DMS79 (cell line): Measurements from ENCODE around the gene FGGY.

Source experiments
- DNase-seq: peaks from one replicate; lab custom pipeline; 2025; lab: John Stamatoyannopoulos, UW

FGGY gene

DNA sequence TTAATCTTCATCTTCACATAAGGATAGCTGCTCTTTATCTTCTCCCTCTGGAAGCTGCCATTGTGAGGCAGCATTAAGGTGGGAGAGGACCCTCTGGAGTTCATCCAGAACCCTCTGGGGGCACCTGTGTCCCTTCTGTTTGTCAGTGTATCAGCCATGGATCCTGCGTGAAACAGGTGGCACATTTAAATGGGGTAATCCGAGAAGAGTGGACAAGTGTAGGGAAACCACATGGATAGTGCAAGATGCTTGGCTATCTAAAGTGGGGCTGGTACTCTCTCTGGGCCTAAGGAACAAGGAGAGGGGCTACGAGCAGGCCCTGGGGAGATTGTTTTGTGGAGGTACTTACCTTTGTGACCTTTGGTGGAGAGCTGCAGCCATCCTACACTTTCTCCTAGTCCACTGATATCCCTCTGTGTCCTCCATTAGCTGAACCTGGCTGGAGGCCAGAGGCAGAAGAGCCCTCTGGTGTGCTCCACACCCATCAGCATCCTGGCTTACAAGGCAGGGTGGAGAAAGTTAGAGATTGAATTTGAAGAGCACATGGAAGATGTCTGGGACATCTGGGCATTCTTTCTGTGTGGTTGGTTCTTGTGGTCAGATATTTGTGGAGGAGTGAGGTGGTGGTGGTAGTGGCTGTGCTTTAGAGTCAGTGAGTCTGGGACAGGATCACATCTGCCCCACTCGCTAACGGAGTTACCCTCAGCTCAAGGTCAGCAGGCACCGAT, 117.7 kb downstream of the FGGY start:
- DNase-seq, result no peak

DNA sequence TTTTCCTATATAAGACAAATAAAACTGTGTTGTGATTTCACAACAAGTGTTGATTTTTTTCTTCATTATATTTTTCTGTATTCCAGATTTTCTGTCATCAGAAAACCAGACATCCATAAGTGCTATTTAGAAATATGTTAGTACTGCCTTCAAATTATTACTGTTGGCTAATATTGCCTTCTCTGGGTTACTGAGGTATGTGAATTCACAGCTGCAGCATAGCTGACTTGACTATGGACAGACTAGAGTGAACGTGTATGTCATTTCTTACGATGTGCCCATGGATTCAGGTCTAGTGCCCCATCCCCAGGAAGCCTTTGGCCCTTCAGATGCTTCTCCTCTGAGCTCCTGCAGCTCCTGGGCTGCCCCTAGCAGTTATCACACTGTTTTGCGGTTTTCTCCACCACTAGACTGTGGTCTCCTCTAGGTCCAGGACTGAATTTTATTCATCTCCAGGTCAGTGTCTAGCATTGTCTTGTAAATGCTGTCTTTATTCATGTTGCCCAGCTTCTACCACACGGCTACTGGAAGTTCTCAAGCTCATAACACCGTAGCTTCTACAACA, 118.5 kb downstream of the FGGY start:
- no peak for DNase-seq

GRCh38 chr1:59415881-59416280, 119.0 kb downstream of the FGGY start:
- DNase-seq, result no peak

- DNase-seq, result no peak
Measured at GRCh38 chr1:59417406-59417805, 120.5 kb downstream of the FGGY start.

GRCh38 chr1:59418363-59419144, 121.7 kb downstream of the FGGY start:
- DNase-seq, result no peak

GRCh38 chr1:59419361-59420140, 122.7 kb downstream of the FGGY start:
- no peak for DNase-seq

DNA sequence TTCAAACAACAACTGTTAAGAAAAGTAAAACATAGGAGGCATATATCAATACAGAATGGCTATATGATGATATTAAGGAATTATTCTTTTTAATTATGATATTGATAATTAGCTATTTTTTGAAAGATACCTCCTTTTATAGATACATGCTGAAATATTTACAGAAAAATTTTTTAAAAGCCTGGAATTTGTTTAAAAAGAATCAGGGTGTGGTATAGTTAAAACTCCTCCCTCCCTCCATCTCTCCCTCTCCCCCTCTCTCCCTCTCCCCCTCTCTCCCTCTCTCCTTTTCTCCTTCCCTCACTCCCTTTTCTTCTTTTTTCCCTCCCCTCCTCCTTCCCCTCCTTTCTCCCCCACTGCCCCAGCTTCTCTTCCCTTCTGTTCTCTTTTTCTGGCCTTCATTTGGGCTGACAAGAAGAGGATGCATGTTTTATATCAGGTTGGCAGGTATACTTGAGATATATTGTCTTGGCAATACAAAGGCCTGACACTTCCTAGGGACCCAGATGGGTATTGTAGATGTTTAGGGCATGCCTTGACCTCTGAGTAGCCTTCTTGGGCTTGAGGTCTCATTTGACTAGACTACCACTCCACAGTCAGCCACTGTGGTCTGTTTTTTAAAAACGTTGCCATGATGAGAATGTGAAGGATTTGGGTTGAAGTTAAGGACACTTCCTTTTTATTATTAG, 124.5 kb downstream of the FGGY start:
- no peak for DNase-seq

- DNase-seq, result no peak
Measured at GRCh38 chr1:59422921-59423575, 126.2 kb downstream of the FGGY start.

DNA sequence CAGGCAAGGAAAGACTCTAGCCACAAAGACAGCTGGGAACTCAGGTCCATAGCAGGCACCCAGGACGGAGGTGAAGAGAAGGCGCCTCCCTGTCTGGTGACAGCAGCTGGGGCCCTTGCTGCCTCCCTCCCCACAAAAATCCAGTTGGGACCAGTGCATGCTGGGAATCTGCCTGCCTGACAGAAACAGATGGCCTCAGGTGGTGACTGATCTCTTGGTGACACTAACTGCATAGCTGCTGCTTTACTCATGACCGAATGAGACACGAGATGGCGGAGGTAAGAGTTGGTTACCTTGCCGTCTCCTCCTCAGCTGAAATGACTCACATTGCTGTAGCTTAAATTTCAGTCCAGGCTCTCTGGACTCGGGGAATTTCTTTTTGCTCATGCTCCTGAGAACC, 130.3 kb downstream of the FGGY start:
- no peak for DNase-seq

DNA sequence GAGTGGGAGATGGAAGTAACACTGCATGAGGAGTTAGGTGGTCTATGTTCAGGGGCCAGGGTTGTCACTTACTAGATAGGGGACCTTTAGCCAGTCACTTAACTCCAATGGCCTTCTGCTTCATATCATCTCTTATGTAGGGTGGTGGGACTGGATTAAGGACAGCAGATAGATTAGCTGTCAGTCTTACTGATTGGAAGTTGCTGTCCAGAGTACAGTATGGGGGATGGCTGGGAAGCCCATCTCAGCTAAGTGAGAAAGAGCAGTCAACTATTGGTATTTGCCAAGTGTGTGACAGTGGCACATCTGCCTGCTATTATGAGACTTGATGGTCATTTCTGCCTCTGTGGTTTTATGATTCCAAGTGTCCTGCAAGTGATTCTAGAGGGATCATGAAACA, 130.9 kb downstream of the FGGY start:
- DNase-seq, result no peak

DNA sequence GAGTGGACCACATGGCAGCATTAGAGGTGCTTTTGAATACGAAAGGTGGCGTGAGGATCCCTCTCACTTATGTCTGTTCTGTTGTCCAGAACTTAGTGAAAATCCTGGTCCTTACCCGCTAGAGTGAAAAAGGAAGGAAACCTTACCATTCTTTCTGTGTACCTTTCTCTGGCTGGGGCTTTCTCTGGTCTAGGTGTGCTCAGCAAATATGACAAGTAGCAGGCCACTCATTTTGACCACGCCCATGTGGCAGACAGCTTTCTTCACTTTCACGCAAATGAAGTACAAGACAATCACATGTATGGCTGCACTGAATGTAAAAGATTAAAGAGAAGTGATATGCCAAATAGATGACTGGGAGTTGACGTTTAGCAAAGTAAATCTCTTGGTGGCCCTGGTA, 131.9 kb downstream of the FGGY start:
- no peak for DNase-seq

DNA sequence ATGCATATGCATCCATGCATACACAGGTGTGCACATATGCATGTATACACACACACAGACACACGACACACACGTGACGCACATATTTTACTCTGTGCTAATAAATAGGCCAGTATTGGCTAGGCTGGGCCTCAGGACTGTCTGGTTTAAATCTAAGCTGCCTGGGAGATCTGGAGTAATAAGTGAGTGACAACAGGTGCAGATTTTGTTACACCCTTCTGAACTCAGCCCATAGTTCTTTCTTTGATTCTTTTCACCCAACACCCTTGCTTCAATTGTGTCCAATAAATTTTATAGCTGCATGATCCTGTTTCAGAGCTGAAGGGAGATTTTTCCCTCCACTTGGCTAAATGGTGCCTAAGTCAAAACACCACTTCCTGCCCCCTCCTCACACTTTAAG, 132.8 kb downstream of the FGGY start:
- no peak for DNase-seq

- DNase-seq, result no peak
Measured at GRCh38 chr1:59431566-59432294, 134.8 kb downstream of the FGGY start.

- no peak for DNase-seq
Measured at GRCh38 chr1:59432531-59433439, 135.9 kb downstream of the FGGY start.

DNA sequence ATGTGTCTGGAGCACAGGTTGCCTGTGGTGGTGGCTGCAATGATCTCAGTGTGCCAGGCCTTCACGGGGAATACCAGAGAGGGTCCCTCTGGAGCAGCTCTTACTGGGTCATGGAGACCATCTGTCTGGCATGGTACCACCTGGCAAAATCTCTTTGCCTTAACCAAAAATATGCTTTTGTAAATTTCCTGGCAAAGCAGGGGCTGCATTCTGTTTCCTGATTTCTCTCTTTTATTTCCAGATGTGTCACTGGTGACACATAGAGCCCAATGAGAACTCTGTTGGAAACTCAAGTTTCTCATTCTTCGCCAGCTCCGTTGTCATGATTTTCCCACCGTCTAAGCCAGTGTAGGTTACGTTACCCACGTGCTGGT, 136.5 kb downstream of the FGGY start:
- no peak for DNase-seq

DNA sequence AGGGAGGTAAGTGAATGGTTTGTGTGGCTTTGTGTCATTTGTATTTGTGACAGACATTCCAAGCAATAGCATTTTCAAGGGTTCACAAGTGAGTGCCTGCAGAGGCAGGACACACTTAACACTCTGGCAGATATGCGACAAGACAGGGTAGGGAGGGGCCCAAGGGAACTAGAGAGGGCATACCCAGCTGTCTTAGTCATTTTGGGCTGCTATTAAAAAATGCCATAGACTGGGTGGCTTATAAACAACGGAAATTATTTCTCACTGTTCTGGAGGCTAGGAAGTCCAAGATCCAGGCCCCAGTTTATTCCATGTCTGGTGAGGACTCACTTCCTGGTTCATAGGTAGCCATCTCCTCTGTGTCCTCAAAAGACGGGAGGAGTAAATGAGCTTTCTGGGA, 137.4 kb downstream of the FGGY start:
- no peak for DNase-seq

DNA sequence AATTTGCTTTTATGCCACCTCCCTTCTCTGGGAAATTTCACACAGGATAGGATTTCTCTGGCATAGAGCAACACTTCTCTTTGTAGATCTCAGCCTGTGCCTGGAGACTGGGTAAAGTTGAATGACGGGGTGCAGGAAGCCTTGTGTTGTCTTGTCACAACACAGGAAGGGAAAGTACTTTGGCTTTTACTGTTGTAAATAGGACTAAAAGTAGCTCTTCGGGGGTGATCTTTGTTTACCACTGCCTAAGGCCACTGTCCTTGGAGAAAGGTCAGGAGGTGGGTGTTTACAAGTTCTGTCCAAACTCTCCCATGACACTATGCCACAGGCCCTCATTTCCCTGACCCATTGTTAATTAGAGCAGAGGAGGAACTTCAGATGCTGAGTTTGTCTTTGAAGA, 139.7 kb downstream of the FGGY start:
- no peak for DNase-seq

DNA sequence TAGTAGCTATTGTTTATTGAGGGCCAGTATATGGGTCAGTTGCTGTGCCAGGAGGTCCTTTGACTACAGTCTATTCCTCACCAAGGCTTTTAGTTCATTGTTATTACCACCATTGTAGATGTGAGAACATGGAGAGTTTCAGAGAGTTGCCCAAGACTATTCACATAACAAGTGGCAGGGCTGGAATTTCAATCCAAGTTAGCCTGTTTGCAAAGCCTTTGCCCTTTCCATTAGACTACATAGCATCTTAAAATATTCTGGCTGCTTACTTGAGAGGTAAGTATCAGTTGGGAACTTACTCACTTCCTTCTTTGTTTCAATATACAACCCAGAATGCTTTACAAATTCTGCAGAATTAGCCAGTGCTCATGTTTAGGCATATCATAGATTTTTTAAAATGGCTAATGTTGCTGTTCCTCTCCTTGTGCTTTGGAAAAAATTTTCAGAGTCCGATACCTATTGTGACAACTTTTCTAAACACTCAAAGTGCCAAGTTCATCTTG, 141.2 kb downstream of the FGGY start:
- DNase-seq, result no peak

DNA sequence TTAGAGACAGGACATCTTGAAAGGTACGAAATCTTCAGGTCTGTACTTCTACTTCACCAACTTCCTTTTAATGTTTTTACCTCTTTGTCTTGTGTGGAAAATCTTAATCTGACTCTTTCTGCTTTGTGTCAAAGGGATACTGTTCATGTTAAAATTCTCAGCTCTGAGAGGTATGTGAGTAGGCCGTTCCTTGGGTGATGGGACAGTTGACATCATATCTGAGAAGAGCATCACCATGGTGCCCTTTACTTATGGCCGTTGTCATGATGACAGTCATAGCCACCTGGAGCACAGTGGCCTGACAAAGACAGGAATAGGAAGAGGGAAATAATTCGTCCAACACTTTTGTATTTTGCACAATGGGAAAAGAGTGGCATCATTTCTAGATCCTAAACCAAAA, 145.6 kb downstream of the FGGY start:
- DNase-seq, result no peak

- no peak for DNase-seq
Measured at GRCh38 chr1:59443310-59443709, 146.4 kb downstream of the FGGY start.
